Measurements from ENCODE around the gene RFPL1. TPM values are rescaled to one million over a fixed set of nuclear protein-coding genes. Genes with fewer than 3 reads are reported as not detected.
"Not testable (repeated sequence)": the region's sequence is repeated elsewhere in the genome, so short reads cannot be mapped to it uniquely, and the experiment has no call there.

RFPL1 gene
- total RNA-seq, 4 donors from 2014 or later, result not detected

- no peak for DNase-seq
- Histone ChIP-seq H3K4me1 (no peaks in the 10 kb centered on the region), H3K27me3 (no peaks in the 10 kb centered on the region), H3K27ac (no peak overlapping the region), H3K4me3 (replicated peaks in 1 of 3) (no peak overlapping the region), H3K9me3 (no peaks in the 10 kb centered on the region), H3K36me3 (no peaks in the 10 kb centered on the region)
- intact Hi-C loops (cut with DNase I), result no loop called here
- WGBS, 2 donors, result 66 to 76% methylated on average over 6 of the region's 6 CpGs
- no peak for TF ChIP-seq CTCF (IDR thresholded peaks at IDR 0.05)
- TF ChIP-seq POLR2A (IDR thresholded peaks at IDR 0.05), result no peak
Measured at GRCh38 chr22:29408940-29409339, 29.4 kb upstream of the RFPL1 start.

- WGBS, 2 donors, result 64 to 71% methylated on average over 3 to 4 of the region's 4 CpGs
- H3K27me3 ChIP-seq; H3K9me3 ChIP-seq; intact Hi-C loops (cut with DNase I); H3K27ac ChIP-seq; H3K4me3 ChIP-seq (replicated peaks in 1 of 3); DNase-seq; H3K4me1 ChIP-seq; H3K36me3 ChIP-seq: not testable (repeated sequence)
Measured at GRCh38 chr22:29411569-29412211, 26.7 kb upstream of the RFPL1 start.

GRCh38 chr22:29412772-29413171 is 25.6 kb upstream of the RFPL1 start:
- H3K27ac ChIP-seq; H3K4me1 ChIP-seq; H3K9me3 ChIP-seq; H3K27me3 ChIP-seq; intact Hi-C loops (cut with DNase I); DNase-seq; H3K36me3 ChIP-seq; H3K4me3 ChIP-seq (replicated peaks in 1 of 3): not testable (repeated sequence)
- 12 to 33% methylated on average over 3 to 4 of the region's 4 CpGs for WGBS, 2 donors
- TF ChIP-seq CTCF (IDR thresholded peaks at IDR 0.05), result peak in 4 of 6 experiments; percentile 17 to 46 (median 27)

- peak overlapping the region in 1 of 3 donors; percentile 30 for H3K27ac ChIP-seq
- H3K27me3 ChIP-seq; H3K9me3 ChIP-seq; intact Hi-C loops (cut with DNase I); H3K4me1 ChIP-seq; H3K36me3 ChIP-seq: not testable (repeated sequence)
- DNase-seq, result peak; percentile 15 to 34
- 60 to 63% methylated on average over 21 to 23 of the region's 23 CpGs for WGBS, 2 donors
- peak overlapping the region in 1 of 3 donors; percentile 30 for H3K4me3 ChIP-seq (replicated peaks in 1 of 3)
Measured at GRCh38 chr22:29414951-29415591, 23.3 kb upstream of the RFPL1 start.

- H3K36me3 ChIP-seq; H3K27me3 ChIP-seq; H3K9me3 ChIP-seq; intact Hi-C loops (cut with DNase I); H3K4me1 ChIP-seq; DNase-seq; H3K4me3 ChIP-seq (replicated peaks in 1 of 3); H3K27ac ChIP-seq: not testable (repeated sequence)
- WGBS, 2 donors, result 69 to 75% methylated on average over 5 of the region's 5 CpGs
Measured at GRCh38 chr22:29418704-29419103, 19.7 kb upstream of the RFPL1 start.

DNA sequence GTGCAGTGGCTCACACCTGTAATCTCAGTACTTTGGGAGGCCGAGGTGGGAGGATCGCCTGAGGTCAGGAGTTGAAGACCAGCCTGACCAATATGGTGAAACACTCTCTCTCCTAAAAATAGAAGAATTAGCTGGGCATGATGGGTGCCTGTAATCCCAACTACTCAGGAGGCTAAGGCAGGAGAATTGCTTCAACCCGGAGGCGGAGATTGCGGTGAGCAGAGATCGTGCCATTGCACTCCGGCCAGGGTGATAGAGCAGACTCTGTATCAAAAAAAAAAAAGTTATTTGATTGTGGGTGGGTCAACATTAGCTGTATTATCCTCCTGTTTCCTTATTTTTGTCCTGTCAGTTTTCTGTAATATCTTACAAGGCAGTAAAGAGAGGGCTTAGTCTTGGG is 11.9 kb upstream of the RFPL1 start:
- H3K4me1 ChIP-seq, result no peaks in the 10 kb centered on the region
- intact Hi-C loops (cut with DNase I), result no loop called here
- no peaks in the 10 kb centered on the region for H3K9me3 ChIP-seq
- WGBS, 2 donors, result 88 to 91% methylated on average over 7 of the region's 7 CpGs
- no peaks in the 10 kb centered on the region for H3K27me3 ChIP-seq
- H3K4me3 ChIP-seq (replicated peaks in 1 of 3), result no peak overlapping the region
- no peak for DNase-seq
- TF ChIP-seq CTCF (IDR thresholded peaks at IDR 0.05), result no peak
- no peak for TF ChIP-seq POLR2A (IDR thresholded peaks at IDR 0.05)
- no peaks in the 10 kb centered on the region for H3K36me3 ChIP-seq
- H3K27ac ChIP-seq, result no peak overlapping the region

Data from thyroid gland (tissue), 4 donors.